OCI-LY1 (cell line): ENCODE data around the gene BUD31.

ENCODE experiments used
- H2AFZ ChIP-seq: fragments of 200-600 bp; sonication (generic), shearing (Covaris generic); 2 replicates; pipeline ENCODE4 v1.6.0; 2014; ENCODE audit warnings: antibody characterized with exemption, mild to moderate bottlenecking, low read length
- H3F3A ChIP-seq: fragments of 200-600 bp; sonication (generic), shearing (Covaris generic); 2 replicates; pipeline ENCODE4 v1.6.0; 2014; ENCODE audit warnings: mild to moderate bottlenecking, antibody characterized with exemption, low read length, moderate library complexity; ENCODE audit not compliant: insufficient read depth
- H3K27ac ChIP-seq: fragments of 200-600 bp; sonication (generic); 2 replicates; pipeline ENCODE4 v1.5.1; 2014; ENCODE audit warnings: low read length, mixed run types, mild to moderate bottlenecking, low read depth; ENCODE audit not compliant: poor library complexity, severe bottlenecking
- H3K27me3 ChIP-seq: fragments of 200-600 bp; sonication (generic); 2 replicates; pipeline ENCODE4 v1.6.0; 2014; ENCODE audit warnings: antibody characterized with exemption, mild to moderate bottlenecking, low read length, moderate library complexity; ENCODE audit not compliant: insufficient read depth
- H3K36me3 ChIP-seq: fragments of 200-600 bp; sonication (generic); 2 replicates; pipeline ENCODE4 v1.6.1; 2014; ENCODE audit warnings: mild to moderate bottlenecking, antibody characterized with exemption, low read length, moderate library complexity, mixed read lengths; ENCODE audit not compliant: insufficient read depth
- H3K4me1 ChIP-seq: fragments of 200-600 bp; sonication (generic); 2 replicates; pipeline ENCODE4 v1.5.1; 2014; ENCODE audit warnings: mild to moderate bottlenecking, low read length, moderate library complexity; ENCODE audit not compliant: insufficient read depth, severe bottlenecking
- H3K4me2 ChIP-seq: fragments of 200-600 bp; sonication (generic), shearing (Covaris generic); 2 replicates; pipeline ENCODE4 v1.6.1; 2014; ENCODE audit warnings: low read length
- H3K4me3 ChIP-seq: fragments of 200-600 bp; sonication (generic); 2 replicates; pipeline ENCODE4 v1.5.1; 2014; ENCODE audit warnings: low read length, low read depth, mild to moderate bottlenecking, mixed read lengths; ENCODE audit not compliant: poor library complexity, severe bottlenecking
- H3K79me2 ChIP-seq: fragments of 200-600 bp; shearing (Covaris generic); 2 replicates; pipeline ENCODE4 v1.6.1; 2016; ENCODE audit warnings: mixed run types, low read length, mixed read lengths; ENCODE audit not compliant: insufficient read depth
- H3K9ac ChIP-seq: fragments of 200-600 bp; sonication (generic), shearing (Covaris generic); 2 replicates; pipeline ENCODE4 v1.6.1; 2014; ENCODE audit warnings: mild to moderate bottlenecking, low read length, mixed read lengths
- H3K9me2 ChIP-seq: fragments of 200-600 bp; sonication (generic), shearing (Covaris generic); 2 replicates; pipeline ENCODE4 v1.6.1; 2014; ENCODE audit warnings: low read depth, mild to moderate bottlenecking, low read length, mixed read lengths
- H3K9me3 ChIP-seq: fragments of 200-600 bp; shearing (Covaris generic); 2 replicates; pipeline ENCODE4 v1.6.1; 2014; ENCODE audit warnings: low read length, mixed read lengths
- H4K20me1 ChIP-seq: fragments of 200-600 bp; sonication (generic), shearing (Covaris generic); 2 replicates; pipeline ENCODE4 v1.6.0; 2016; ENCODE audit warnings: mild to moderate bottlenecking, low read length; ENCODE audit not compliant: insufficient read depth
- EZH2 ChIP-seq: fragments of 200-600 bp; sonication (generic), shearing (Covaris generic); IDR thresholded peaks from 2 replicates; pipeline ENCODE4 v1.8.0; 2017; ENCODE audit warnings: borderline replicate concordance, mixed run types, mild to moderate bottlenecking, antibody characterized with exemption, low read length, moderate library complexity, mixed read lengths
- TF ChIP-seq, protein P1 (sequence below): fragments of 200-600 bp; sonication (generic), shearing (Covaris generic); IDR thresholded peaks from 2 replicates; pipeline ENCODE4 v1.5.1; 2017; ENCODE audit warnings: mild to moderate bottlenecking, antibody characterized with exemption, low read length, moderate library complexity, mixed read lengths

Gene BUD31

DNA sequence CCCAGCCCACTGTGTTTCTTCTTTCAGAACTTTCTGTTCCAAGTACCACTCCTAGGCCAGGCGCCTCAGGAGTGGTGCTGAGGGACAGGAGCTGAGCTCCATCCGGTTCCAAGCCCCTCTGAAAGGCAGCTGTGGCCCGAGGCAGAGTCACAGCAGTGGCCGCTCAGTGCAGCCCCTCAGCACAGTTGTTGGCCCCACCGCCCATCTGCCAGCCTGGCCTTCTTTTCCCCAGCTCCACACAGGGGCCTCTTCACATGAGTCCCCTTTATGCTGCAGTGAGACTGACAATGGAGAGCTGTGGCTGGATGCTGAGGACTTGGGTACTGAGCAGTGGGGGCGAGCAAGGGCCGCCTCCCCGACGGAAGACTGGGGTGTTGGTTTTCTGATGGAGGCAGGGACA, 9.5 kb downstream of the BUD31 start:
- Histone ChIP-seq H3K27me3 (no peaks in the 10 kb centered on the region), H3K4me3 (no peak overlapping the region), H3K27ac (no peak overlapping the region), H3F3A (no peaks in the 10 kb centered on the region), H3K9me3 (no peaks in the 10 kb centered on the region), H3K79me2 (no peaks in the 10 kb centered on the region), H3K36me3 (peaks cover 93% of the 10 kb centered on the region), H3K4me2 (no peak overlapping the region), H4K20me1 (no peaks in the 10 kb centered on the region), H3K9me2 (no peaks in the 10 kb centered on the region), H2AFZ (no peak overlapping the region), H3K9ac (no peak overlapping the region), H3K4me1 (no peaks in the 10 kb centered on the region)
- no peak for TF ChIP-seq EZH2
- TF ChIP-seq, protein P1, sequence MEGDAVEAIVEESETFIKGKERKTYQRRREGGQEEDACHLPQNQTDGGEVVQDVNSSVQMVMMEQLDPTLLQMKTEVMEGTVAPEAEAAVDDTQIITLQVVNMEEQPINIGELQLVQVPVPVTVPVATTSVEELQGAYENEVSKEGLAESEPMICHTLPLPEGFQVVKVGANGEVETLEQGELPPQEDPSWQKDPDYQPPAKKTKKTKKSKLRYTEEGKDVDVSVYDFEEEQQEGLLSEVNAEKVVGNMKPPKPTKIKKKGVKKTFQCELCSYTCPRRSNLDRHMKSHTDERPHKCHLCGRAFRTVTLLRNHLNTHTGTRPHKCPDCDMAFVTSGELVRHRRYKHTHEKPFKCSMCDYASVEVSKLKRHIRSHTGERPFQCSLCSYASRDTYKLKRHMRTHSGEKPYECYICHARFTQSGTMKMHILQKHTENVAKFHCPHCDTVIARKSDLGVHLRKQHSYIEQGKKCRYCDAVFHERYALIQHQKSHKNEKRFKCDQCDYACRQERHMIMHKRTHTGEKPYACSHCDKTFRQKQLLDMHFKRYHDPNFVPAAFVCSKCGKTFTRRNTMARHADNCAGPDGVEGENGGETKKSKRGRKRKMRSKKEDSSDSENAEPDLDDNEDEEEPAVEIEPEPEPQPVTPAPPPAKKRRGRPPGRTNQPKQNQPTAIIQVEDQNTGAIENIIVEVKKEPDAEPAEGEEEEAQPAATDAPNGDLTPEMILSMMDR, result no peak

DNA sequence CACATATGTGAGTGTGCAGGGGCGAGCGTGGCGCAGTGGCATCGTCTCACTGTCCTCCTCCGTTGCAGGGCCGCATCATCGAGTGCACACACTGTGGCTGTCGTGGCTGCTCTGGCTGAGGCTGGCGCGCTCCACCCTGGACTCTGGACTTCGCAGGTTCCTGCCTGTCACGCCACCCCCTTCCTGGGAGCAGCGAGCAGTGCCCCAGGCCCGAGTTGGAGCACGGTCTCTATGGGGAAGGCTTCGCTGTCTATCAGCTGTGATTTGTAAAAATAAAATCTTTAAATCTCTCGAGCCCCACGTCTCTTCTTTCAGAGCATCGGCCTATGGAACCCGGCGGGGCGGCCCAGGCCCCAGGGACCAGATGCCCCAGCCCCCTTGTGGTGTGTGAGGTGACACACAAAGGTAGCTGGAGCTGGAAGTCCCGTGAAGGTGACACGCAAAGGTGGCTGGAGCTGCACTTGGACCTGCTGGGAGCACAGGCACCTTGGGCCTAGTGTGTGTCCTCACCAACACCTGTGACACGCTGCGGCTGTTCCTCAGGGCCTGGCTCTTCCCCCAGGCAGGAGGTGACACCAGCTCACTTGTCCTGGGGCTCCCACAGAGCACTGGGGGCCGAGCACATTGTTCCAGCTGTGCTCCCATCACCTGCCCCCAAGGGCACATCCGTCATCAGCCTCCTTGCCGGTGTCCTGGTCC, 10.7 kb downstream of the BUD31 start:
- no peak overlapping the region for H3K4me3 ChIP-seq
- no peaks in the 10 kb centered on the region for H3K4me1 ChIP-seq
- H3K4me2 ChIP-seq, result no peak overlapping the region
- H3K9ac ChIP-seq, result no peak overlapping the region
- no peaks in the 10 kb centered on the region for H3K27me3 ChIP-seq
- H3K9me2 ChIP-seq, result no peaks in the 10 kb centered on the region
- H2AFZ ChIP-seq, result no peak overlapping the region
- peaks cover 96% of the 10 kb centered on the region for H3K36me3 ChIP-seq
- H4K20me1 ChIP-seq, result no peaks in the 10 kb centered on the region
- H3K9me3 ChIP-seq, result no peaks in the 10 kb centered on the region
- H3K27ac ChIP-seq, result no peak overlapping the region
- TF ChIP-seq EZH2, result no peak
- TF ChIP-seq, protein P1, result no peak
- H3K79me2 ChIP-seq, result no peaks in the 10 kb centered on the region
- H3F3A ChIP-seq, result no peaks in the 10 kb centered on the region

DNA sequence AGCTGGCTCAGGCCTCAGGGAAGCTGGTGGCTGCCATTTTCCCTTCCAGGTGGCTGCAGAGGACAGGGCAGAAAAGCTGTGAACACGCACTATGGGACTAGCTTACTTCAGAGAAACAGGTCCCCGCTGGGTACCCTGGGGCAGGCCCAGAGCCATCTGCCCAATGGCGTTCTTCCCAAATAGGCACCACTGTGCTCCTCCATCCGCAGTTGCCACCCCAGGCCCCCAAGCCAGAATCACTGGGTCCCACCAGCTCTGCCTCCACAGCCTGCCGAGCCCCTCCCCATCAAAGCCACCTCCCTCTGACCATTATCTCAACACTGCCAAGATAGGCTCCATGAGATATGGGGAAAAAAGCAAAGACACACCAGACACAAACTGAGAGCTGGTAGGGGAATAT, 11.4 kb downstream of the BUD31 start:
- no peaks in the 10 kb centered on the region for H4K20me1 ChIP-seq
- no peaks in the 10 kb centered on the region for H3K4me1 ChIP-seq
- no peak overlapping the region for H3K4me3 ChIP-seq
- H3K9me3 ChIP-seq, result no peaks in the 10 kb centered on the region
- no peak overlapping the region for H3K9ac ChIP-seq
- H3K9me2 ChIP-seq, result no peaks in the 10 kb centered on the region
- no peaks in the 10 kb centered on the region for H3K79me2 ChIP-seq
- H3K36me3 ChIP-seq, result peaks cover 96% of the 10 kb centered on the region
- H3F3A ChIP-seq, result no peaks in the 10 kb centered on the region
- H3K27me3 ChIP-seq, result no peaks in the 10 kb centered on the region
- TF ChIP-seq EZH2, result no peak
- TF ChIP-seq, protein P1, result no peak
- H2AFZ ChIP-seq, result no peak overlapping the region
- H3K27ac ChIP-seq, result no peak overlapping the region
- H3K4me2 ChIP-seq, result no peak overlapping the region
